OCI-LY1 (cell line): ENCODE results near the gene KCNN4.
"Not testable (repeated sequence)": the region's sequence is repeated elsewhere in the genome, so short reads cannot be mapped to it uniquely, and the experiment has no call there.

Experiments
- CTCF ChIP-seq: fragments of 200-600 bp; sonication (generic), shearing (Covaris generic); IDR thresholded peaks from 2 replicates; pipeline ENCODE4 v1.5.1; 2017; ENCODE audit warnings: mild to moderate bottlenecking, antibody characterized with exemption, low read length, moderate library complexity, mixed read lengths
- EZH2 ChIP-seq: fragments of 200-600 bp; sonication (generic), shearing (Covaris generic); IDR thresholded peaks from 2 replicates; pipeline ENCODE4 v1.8.0; 2017; ENCODE audit warnings: borderline replicate concordance, mixed run types, mild to moderate bottlenecking, antibody characterized with exemption, low read length, moderate library complexity, mixed read lengths

DNA sequence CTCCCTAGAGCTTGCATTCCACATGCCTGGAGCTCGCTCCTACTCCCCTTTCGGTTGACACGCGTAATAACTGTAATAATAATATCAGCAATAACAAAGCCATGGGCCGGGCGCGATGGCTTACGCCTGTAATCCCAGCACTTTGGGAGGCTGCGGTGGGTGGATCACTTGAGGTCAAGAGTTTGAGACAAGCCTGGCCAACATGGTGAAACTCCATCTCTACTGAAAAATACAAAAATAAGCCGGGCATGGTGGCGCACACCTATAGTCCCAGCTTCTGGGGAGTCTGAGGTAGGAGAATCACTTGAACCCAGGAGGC lies 5.9 kb downstream of the KCNN4 start:
- TF ChIP-seq CTCF, EZH2: not testable (repeated sequence)
